H9 (cell line): ENCODE measurements around the gene ADRB1. TPM values are rescaled to one million over a fixed set of nuclear protein-coding genes. Genes with fewer than 3 reads are reported as not detected.

Source experiments
- DNase-seq: peaks from one replicate; pipeline ENCODE4 v3.0.0-alpha.2; 2017
- H2AFZ ChIP-seq: one replicate; pipeline ENCODE4 v1.6.1; 2013; ENCODE audit warnings: mild to moderate bottlenecking, low read length, control low read depth, moderate library complexity
- H2AK5ac ChIP-seq: 2 replicates; pipeline ENCODE4 v1.6.1; 2013; ENCODE audit warnings: low read length, control low read depth, mixed read lengths; ENCODE audit not compliant: insufficient read length
- H2BK120ac ChIP-seq: one replicate; pipeline ENCODE4 v1.6.1; 2013; ENCODE audit warnings: low read depth, mild to moderate bottlenecking, low read length, control low read depth, inconsistent platforms; ENCODE audit not compliant: poor library complexity, severe bottlenecking
- H2BK12ac ChIP-seq: 2 replicates; pipeline ENCODE4 v1.6.1; 2013; ENCODE audit warnings: low read length, control low read depth, mixed read lengths, low read depth; ENCODE audit not compliant: insufficient read length
- H2BK15ac ChIP-seq: 2 replicates; pipeline ENCODE4 v1.6.1; 2013; ENCODE audit warnings: low read depth, low read length, control low read depth
- H2BK20ac ChIP-seq: one replicate; pipeline ENCODE4 v1.6.1; 2013; ENCODE audit warnings: low read depth, mild to moderate bottlenecking, low read length, control low read depth, inconsistent platforms; ENCODE audit not compliant: poor library complexity, severe bottlenecking
- H2BK5ac ChIP-seq: 2 replicates; pipeline ENCODE4 v1.6.1; 2013; ENCODE audit warnings: low read length, control low read depth, mixed read lengths; ENCODE audit not compliant: insufficient read length
- H3K14ac ChIP-seq: 2 replicates; pipeline ENCODE4 v1.6.1; 2013; ENCODE audit warnings: low read length, control low read depth; ENCODE audit not compliant: insufficient read depth
- H3K18ac ChIP-seq: 2 replicates; pipeline ENCODE4 v1.6.1; 2013; ENCODE audit warnings: low read depth, mild to moderate bottlenecking, mixed read lengths, low read length, control low read depth; ENCODE audit not compliant: insufficient read length
- H3K23ac ChIP-seq: 2 replicates; pipeline ENCODE4 v1.6.1; 2013; ENCODE audit warnings: low read length, control low read depth, mixed read lengths, low read depth; ENCODE audit not compliant: insufficient read length
- H3K23me2 ChIP-seq: 2 replicates; pipeline ENCODE4 v1.6.1; 2013; ENCODE audit warnings: low read depth, mild to moderate bottlenecking, mixed read lengths, low read length, control low read depth; ENCODE audit not compliant: insufficient read length, poor library complexity, severe bottlenecking
- H3K27ac ChIP-seq: 2 replicates; pipeline ENCODE4 v1.5.1; 2013; ENCODE audit warnings: low read length, control low read depth, mixed read lengths, low read depth; ENCODE audit not compliant: insufficient read length
- H3K27me3 ChIP-seq: 2 replicates; pipeline ENCODE4 v1.6.1; 2013; ENCODE audit warnings: low read length, control low read depth, inconsistent platforms; ENCODE audit not compliant: insufficient read depth
- H3K4ac ChIP-seq: 2 replicates; pipeline ENCODE4 v1.6.1; 2013; ENCODE audit warnings: low read depth, mild to moderate bottlenecking, control low read depth, inconsistent platforms, low read length, moderate library complexity
- H3K4me1 ChIP-seq: 2 replicates; pipeline ENCODE4 v1.6.1; 2013; ENCODE audit warnings: low read length, control low read depth, inconsistent platforms; ENCODE audit not compliant: insufficient read depth
- H3K4me2 ChIP-seq: 2 replicates; pipeline ENCODE4 v1.6.1; 2013; ENCODE audit warnings: low read length, control low read depth, mixed read lengths; ENCODE audit not compliant: insufficient read length, insufficient read depth
- H3K56ac ChIP-seq: 2 replicates; pipeline ENCODE4 v1.6.1; 2013; ENCODE audit warnings: low read depth, mild to moderate bottlenecking, mixed read lengths, low read length, control low read depth; ENCODE audit not compliant: insufficient read length
- H3K79me1 ChIP-seq: 2 replicates; pipeline ENCODE4 v1.6.1; 2013; ENCODE audit warnings: low read depth, mild to moderate bottlenecking, moderate library complexity, low read length, control low read depth, inconsistent platforms; ENCODE audit not compliant: insufficient read depth, poor library complexity, severe bottlenecking
- H3K79me2 ChIP-seq: 2 replicates; pipeline ENCODE4 v1.6.1; 2013; ENCODE audit warnings: low read length, control low read depth, inconsistent platforms; ENCODE audit not compliant: insufficient read depth
- H3K9ac ChIP-seq: 2 replicates; pipeline ENCODE4 v1.6.1; 2013; ENCODE audit warnings: low read length, control low read depth, mixed read lengths; ENCODE audit not compliant: insufficient read length; ENCODE audit errors: extremely low read depth
- H3K9me3 ChIP-seq: one replicate; pipeline ENCODE4 v1.6.1; 2013; ENCODE audit warnings: low read depth, low read length, inconsistent platforms; ENCODE audit not compliant: control insufficient read depth
- H3T11ph ChIP-seq: one replicate; pipeline ENCODE4 v1.6.1; 2013; ENCODE audit warnings: mild to moderate bottlenecking, low read length, control low read depth, inconsistent platforms
- H4K20me1 ChIP-seq: one replicate; pipeline ENCODE4 v1.6.1; 2013; ENCODE audit not compliant: control insufficient read depth, insufficient read length, insufficient read depth
- H4K5ac ChIP-seq: 2 replicates; pipeline ENCODE4 v1.6.1; 2013; ENCODE audit warnings: low read depth, mild to moderate bottlenecking, mixed read lengths, low read length, control low read depth; ENCODE audit not compliant: insufficient read length
- H4K8ac ChIP-seq: replicated peaks from 2 replicates; pipeline ENCODE4 v1.6.1; 2013; ENCODE audit warnings: low read length, control low read depth, mixed read lengths, low read depth; ENCODE audit not compliant: insufficient read length
- H4K91ac ChIP-seq: 2 replicates; pipeline ENCODE4 v1.6.1; 2013; ENCODE audit warnings: low read depth, mild to moderate bottlenecking, moderate library complexity, mixed read lengths, low read length, control low read depth; ENCODE audit not compliant: insufficient read length
- H3K27ac Mint-ChIP-seq, 3 experiments: 2 replicates in 2 of 3; 3 replicates in 1 of 3; pipeline ENCODE4 v1.8.0; 2020 to 2021; ENCODE audit warnings: mixed read lengths in 3 of 3, mild to moderate bottlenecking in 1 of 3, moderate library complexity in 1 of 3
- H3K27me3 Mint-ChIP-seq: 2 replicates; pipeline ENCODE4 v1.8.0; 2021; ENCODE audit warnings: low read depth, mild to moderate bottlenecking, moderate library complexity, mixed read lengths
- H3K36me3 Mint-ChIP-seq, 3 experiments: 2 replicates in 2 of 3; 3 replicates in 1 of 3; pipeline ENCODE4 v1.8.0; 2020 to 2021; ENCODE audit warnings: low read depth in 3 of 3, mixed read lengths in 3 of 3; ENCODE audit not compliant: insufficient read depth in 1 of 3
- H3K4me1 Mint-ChIP-seq, 2 experiments: 2 replicates each; pipeline ENCODE4 v1.8.0; 2020; ENCODE audit warnings: mixed read lengths in 2 of 2
- H3K4me3 Mint-ChIP-seq, 2 experiments: 2 replicates in 1 of 2; 3 replicates in 1 of 2; pipeline ENCODE4 v1.8.0; 2020 to 2021; ENCODE audit warnings: mild to moderate bottlenecking in 2 of 2, mixed read lengths in 2 of 2, moderate library complexity in 1 of 2
- H3K9me3 Mint-ChIP-seq, 2 experiments: 2 replicates in 1 of 2; 3 replicates in 1 of 2; pipeline ENCODE4 v1.8.0; 2020; ENCODE audit warnings: mild to moderate bottlenecking in 2 of 2, mixed read lengths in 2 of 2, moderate library complexity in 1 of 2
- CTCF ChIP-seq: fragments of 200-600 bp; sonication (generic); conservative IDR thresholded peaks from 3 replicates; pipeline ENCODE4 v1.8.0; 2021; ENCODE audit warnings: antibody characterized with exemption, mild to moderate bottlenecking
- WGBS: extraction: QIAGEN DNeasy Blood & Tissue Kit; methylation state at CpG from one replicate; pipeline ENCODE4 v1.1.7; 2013; ENCODE audit warnings: missing lambda C conversion rate, low lambda C conversion rate, mixed read lengths; ENCODE audit not compliant: insufficient read length; ENCODE audit errors: extremely low coverage; 5-methylcytosine and 5-hydroxymethylcytosine counted together
- total RNA-seq: library from RNA; stranded (reverse); gene quantifications from 2 replicates; pipeline ENCODE4 v1.2.1, GENCODE V29; 2021

Gene ADRB1
- total RNA-seq, 1 experiment from 2014 or later = 0.13 TPM

- no peak overlapping the region for H2BK20ac ChIP-seq
- no peak overlapping the region for H2BK15ac ChIP-seq
- H2BK120ac ChIP-seq = no peak overlapping the region
- TF ChIP-seq CTCF = no peak
- H3K79me1 ChIP-seq = no peaks in the 10 kb centered on the region
- H3K4me1 ChIP-seq = no peaks in the 10 kb centered on the region
- no peak overlapping the region for H3T11ph ChIP-seq
- Mint-ChIP-seq H3K4me1 (0 out of 4 replicates have a peak, but pooled peaks cover 0 to 2% of the 10 kb centered on the region in 2 experiments), H3K36me3 (no peaks in the 10 kb centered on the region), H3K4me3 (no peak overlapping the region), H3K27me3 (peaks cover 47% of the 10 kb centered on the region), H3K9me3 (no peaks in the 10 kb centered on the region), H3K27ac (no peak overlapping the region)
- no peak overlapping the region for H2AFZ ChIP-seq
- H2BK5ac ChIP-seq = no peak overlapping the region
- no peak overlapping the region for H4K91ac ChIP-seq
- H3K4ac ChIP-seq = no peak overlapping the region
- DNase-seq = no peak
- no peaks in the 10 kb centered on the region for H3K23me2 ChIP-seq
- no peak overlapping the region for H3K56ac ChIP-seq
- no peak overlapping the region for H4K5ac ChIP-seq
- no peaks in the 10 kb centered on the region for H3K79me2 ChIP-seq
- H4K20me1 ChIP-seq = no peaks in the 10 kb centered on the region
- no peak overlapping the region for H3K4me2 ChIP-seq
- H3K9ac ChIP-seq = no peak overlapping the region
- H3K14ac ChIP-seq = no peak overlapping the region
- H3K23ac ChIP-seq = no peak overlapping the region
- H3K9me3 ChIP-seq = no peaks in the 10 kb centered on the region
- no peak overlapping the region for H3K18ac ChIP-seq
- H2AK5ac ChIP-seq = no peak overlapping the region
- H3K27ac ChIP-seq = no peak overlapping the region
- no peak overlapping the region for H4K8ac ChIP-seq
- H2BK12ac ChIP-seq = no peak overlapping the region
- WGBS = no CpG with 5 or more reads among the region's 1 CpG
- no peaks in the 10 kb centered on the region for H3K27me3 ChIP-seq
Measured at GRCh38 chr10:114052255-114052654, 8.6 kb downstream of the ADRB1 start.
